DMS 273 (cell line): ENCODE data around the gene CLPX.
"Not testable (repeated sequence)": the region's sequence is repeated elsewhere in the genome, so short reads cannot be mapped to it uniquely, and the experiment has no call there.

Source experiments
- DNase-seq: peaks from one replicate; lab custom pipeline; 2025; ENCODE audit not compliant: unreplicated experiment; lab: John Stamatoyannopoulos, UW

The CLPX gene

GRCh38 chr15:65184868-65185717, at the start of gene CLPX:
Gene CLPX, minus strand, starts transcription at chr15:65185342. Its CDS starts 189 bp downstream, at chr15:65185153.
- DNase-seq, result peak; percentile 94

- no peak for DNase-seq
These were observed 48.6 kb upstream of the CLPX start for GRCh38 chr15:65233696-65234095.

- no peak for DNase-seq
These were observed 47.4 kb upstream of the CLPX start for GRCh38 chr15:65232520-65232919.

GRCh38 chr15:65231306-65231705, 46.2 kb upstream of the CLPX start:
- no peak for DNase-seq

- not testable (repeated sequence) for DNase-seq
These were observed 41.8 kb upstream of the CLPX start for GRCh38 chr15:65226901-65227300.

GRCh38 chr15:65226221-65226620, 41.1 kb upstream of the CLPX start:
- DNase-seq, result no peak

GRCh38 chr15:65223996-65224395, 38.9 kb upstream of the CLPX start:
- DNase-seq, result no peak

GRCh38 chr15:65222891-65223290, 37.7 kb upstream of the CLPX start:
- no peak for DNase-seq

GRCh38 chr15:65221697-65222096, 36.6 kb upstream of the CLPX start:
- no peak for DNase-seq

GRCh38 chr15:65219137-65219536, 34.0 kb upstream of the CLPX start:
- DNase-seq, result no peak

GRCh38 chr15:65217526-65218482, 32.7 kb upstream of the CLPX start:
- DNase-seq, result peak; percentile 3

- no peak for DNase-seq
These were observed 30.4 kb upstream of the CLPX start for GRCh38 chr15:65215496-65215895.

GRCh38 chr15:65214010-65214409, 28.9 kb upstream of the CLPX start:
- DNase-seq, result no peak

- DNase-seq, result no peak
These were observed 28.1 kb upstream of the CLPX start for GRCh38 chr15:65213241-65213640.

- DNase-seq, result peak; percentile 42
These were observed 27.0 kb upstream of the CLPX start for GRCh38 chr15:65212097-65212496.

GRCh38 chr15:65211482-65211982, 26.4 kb upstream of the CLPX start:
- peak; percentile 81 for DNase-seq

- peak; percentile 40 for DNase-seq
These were observed 25.8 kb upstream of the CLPX start, which contains the start of gene CILP for GRCh38 chr15:65210770-65211481. Gene CILP, minus strand, starts transcription at chr15:65211473. Its CDS starts 1,718 bp downstream, at chr15:65209755.

- DNase-seq, result no peak
These were observed 24.8 kb upstream of the CLPX start for GRCh38 chr15:65209701-65210643.

- DNase-seq, result peak; percentile 46
These were observed 23.5 kb upstream of the CLPX start for GRCh38 chr15:65208647-65209046.
